Ishikawa (cell line): ENCODE data around the gene FABP7.

Source experiments
- CEBPB ChIP-seq: IDR thresholded peaks from 2 replicates; pipeline ENCODE4 v1.6.1; 2012
- CREB1 ChIP-seq: IDR thresholded peaks from 2 replicates; pipeline ENCODE4 v1.6.1; 2012; ENCODE audit warnings: low read depth
- EGR1 ChIP-seq: IDR thresholded peaks from 2 replicates; pipeline ENCODE4 v1.6.1; 2012
- EP300 ChIP-seq: IDR thresholded peaks from 2 replicates; pipeline ENCODE4 v1.6.1; 2012; ENCODE audit warnings: borderline replicate concordance
- FOXM1 ChIP-seq: IDR thresholded peaks from 2 replicates; pipeline ENCODE4 v1.6.1; 2012; ENCODE audit warnings: low read depth, borderline replicate concordance
- NFIC ChIP-seq: IDR thresholded peaks from 2 replicates; pipeline ENCODE4 v1.6.1; 2012
- RAD21 ChIP-seq: IDR thresholded peaks from 2 replicates; pipeline ENCODE4 v1.6.1; 2012; ENCODE audit warnings: low read depth
- TAF1 ChIP-seq: IDR thresholded peaks from 2 replicates; pipeline ENCODE4 v1.6.1; 2012; ENCODE audit warnings: low read depth, mild to moderate bottlenecking
- TCF12 ChIP-seq: IDR thresholded peaks from 2 replicates; pipeline ENCODE4 v1.6.1; 2012; ENCODE audit warnings: low read depth
- TEAD4 ChIP-seq: IDR thresholded peaks from 2 replicates; pipeline ENCODE4 v1.6.1; 2012
- YY1 ChIP-seq: IDR thresholded peaks from 2 replicates; pipeline ENCODE4 v1.6.1; 2012; ENCODE audit warnings: low read depth
- ZBTB7A ChIP-seq: IDR thresholded peaks from 2 replicates; pipeline ENCODE4 v1.6.1; 2012; ENCODE audit warnings: low read depth
- TF ChIP-seq, protein P1 (sequence below): IDR thresholded peaks from 2 replicates; pipeline ENCODE4 v1.6.1; 2012
- TF ChIP-seq, protein P2 (sequence below): IDR thresholded peaks from 2 replicates; pipeline ENCODE4 v1.6.1; 2012; ENCODE audit warnings: low read depth, mild to moderate bottlenecking
- TF ChIP-seq, protein P3 (sequence below): IDR thresholded peaks from 2 replicates; pipeline ENCODE4 v1.6.1; 2012

The FABP7 gene

DNA sequence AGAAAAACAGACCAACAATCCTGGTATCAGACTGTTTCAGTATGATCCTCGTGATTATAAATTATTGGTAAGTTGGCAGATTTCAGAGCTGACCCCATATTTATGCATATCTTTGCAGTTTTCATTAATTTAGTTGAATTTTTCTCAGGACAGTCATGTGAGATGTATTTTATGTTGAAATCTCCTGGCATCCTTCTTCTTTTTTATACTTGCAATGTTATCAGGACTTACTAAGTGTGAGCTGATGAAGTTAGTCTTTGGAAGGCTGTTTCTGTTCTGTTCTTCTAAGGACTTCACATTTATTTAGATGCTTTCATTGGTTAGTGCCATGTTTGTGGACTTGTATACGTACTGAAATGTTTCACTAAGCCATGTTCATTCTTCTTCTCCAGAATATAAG is 26.8 kb downstream of the FABP7 start:
- TF ChIP-seq EP300 (no peak), EGR1 (no peak)
- TF ChIP-seq, protein P1, sequence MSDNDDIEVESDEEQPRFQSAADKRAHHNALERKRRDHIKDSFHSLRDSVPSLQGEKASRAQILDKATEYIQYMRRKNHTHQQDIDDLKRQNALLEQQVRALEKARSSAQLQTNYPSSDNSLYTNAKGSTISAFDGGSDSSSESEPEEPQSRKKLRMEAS: no peak

DNA sequence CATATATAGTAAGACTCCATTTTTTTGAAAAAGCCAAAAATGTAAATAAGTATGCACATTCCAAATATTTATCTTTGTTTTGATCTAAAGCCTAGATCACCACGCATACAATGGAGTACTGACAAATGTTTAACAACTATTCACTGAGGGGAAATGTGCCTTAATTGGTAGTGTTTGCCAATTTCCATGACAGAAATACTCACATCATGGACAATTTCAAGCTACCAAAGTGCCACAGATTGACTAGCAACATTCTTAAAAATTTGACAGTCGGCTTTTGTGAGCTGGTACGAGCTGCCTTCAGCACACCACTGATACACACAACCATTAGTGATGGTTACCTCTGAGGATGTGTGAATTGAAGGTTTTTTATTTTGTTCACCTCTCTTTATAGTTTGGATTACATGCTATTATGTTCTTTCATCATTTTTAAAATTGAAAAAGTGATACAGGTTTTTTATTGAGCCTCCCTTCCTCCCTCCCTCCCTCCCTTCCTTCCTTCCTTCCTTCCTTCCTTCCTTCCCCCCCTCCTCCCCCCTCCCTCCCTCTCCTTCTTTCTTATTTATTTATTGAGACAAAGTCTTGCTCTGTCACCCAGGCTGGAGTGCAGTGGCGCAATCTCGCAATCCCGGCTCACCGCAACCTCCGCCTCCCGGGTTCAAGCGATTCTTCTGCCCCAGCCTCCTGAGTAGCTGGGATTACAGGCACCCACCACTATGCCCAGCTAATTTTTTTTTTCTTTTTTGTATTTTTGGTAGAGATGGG is 28.8 kb downstream of the FABP7 start:
- no peak for TF ChIP-seq FOXM1
- no peak for TF ChIP-seq TCF12
- TF ChIP-seq EGR1: no peak
- TF ChIP-seq TEAD4: no peak
- TF ChIP-seq, protein P1: no peak
- no peak for TF ChIP-seq EP300

DNA sequence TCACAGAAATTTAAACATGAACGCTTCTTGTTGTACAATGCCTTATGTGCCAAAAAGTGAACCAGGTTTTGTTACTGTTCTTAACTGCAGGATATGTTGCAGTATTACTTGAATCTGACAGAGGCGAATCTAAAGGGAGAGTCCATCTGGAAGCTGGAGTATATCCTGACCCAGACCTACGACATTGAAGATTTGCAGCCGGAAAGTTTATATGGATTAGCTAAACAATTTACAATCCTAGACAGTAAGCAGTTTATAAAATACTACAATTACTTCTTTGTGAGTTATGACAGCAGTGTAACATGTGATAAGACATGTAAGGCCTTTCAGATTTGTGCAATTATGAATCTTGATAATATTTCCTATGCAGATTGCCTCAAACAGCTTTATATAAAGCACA is 29.5 kb downstream of the FABP7 start:
- no peak for TF ChIP-seq FOXM1
- TF ChIP-seq TCF12: no peak
- TF ChIP-seq, protein P1: no peak

DNA sequence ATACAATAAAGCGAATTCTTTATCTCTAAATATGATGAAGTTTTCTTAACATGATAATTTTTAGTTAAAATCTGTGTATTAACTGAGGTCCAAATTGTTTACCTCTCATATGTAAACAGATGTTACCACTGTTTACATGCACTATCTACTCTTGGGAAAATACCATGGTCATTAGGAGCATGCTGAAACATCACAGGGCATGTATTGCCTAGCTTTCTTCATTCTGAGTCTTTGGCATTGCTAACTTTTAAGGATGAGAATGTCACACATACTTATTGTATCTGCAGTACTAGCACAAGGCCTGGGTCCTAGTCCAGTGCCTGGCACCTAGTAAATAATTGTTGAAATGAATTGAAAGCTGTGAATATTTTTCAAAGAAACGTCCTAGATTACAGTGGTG is 30.2 kb downstream of the FABP7 start:
- TF ChIP-seq CREB1: no peak
- TF ChIP-seq TCF12: no peak
- TF ChIP-seq, protein P2, sequence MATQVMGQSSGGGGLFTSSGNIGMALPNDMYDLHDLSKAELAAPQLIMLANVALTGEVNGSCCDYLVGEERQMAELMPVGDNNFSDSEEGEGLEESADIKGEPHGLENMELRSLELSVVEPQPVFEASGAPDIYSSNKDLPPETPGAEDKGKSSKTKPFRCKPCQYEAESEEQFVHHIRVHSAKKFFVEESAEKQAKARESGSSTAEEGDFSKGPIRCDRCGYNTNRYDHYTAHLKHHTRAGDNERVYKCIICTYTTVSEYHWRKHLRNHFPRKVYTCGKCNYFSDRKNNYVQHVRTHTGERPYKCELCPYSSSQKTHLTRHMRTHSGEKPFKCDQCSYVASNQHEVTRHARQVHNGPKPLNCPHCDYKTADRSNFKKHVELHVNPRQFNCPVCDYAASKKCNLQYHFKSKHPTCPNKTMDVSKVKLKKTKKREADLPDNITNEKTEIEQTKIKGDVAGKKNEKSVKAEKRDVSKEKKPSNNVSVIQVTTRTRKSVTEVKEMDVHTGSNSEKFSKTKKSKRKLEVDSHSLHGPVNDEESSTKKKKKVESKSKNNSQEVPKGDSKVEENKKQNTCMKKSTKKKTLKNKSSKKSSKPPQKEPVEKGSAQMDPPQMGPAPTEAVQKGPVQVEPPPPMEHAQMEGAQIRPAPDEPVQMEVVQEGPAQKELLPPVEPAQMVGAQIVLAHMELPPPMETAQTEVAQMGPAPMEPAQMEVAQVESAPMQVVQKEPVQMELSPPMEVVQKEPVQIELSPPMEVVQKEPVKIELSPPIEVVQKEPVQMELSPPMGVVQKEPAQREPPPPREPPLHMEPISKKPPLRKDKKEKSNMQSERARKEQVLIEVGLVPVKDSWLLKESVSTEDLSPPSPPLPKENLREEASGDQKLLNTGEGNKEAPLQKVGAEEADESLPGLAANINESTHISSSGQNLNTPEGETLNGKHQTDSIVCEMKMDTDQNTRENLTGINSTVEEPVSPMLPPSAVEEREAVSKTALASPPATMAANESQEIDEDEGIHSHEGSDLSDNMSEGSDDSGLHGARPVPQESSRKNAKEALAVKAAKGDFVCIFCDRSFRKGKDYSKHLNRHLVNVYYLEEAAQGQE: no peak
- TF ChIP-seq ZBTB7A: no peak
- no peak for TF ChIP-seq TAF1
- TF ChIP-seq EP300: no peak
- TF ChIP-seq RAD21: no peak
- TF ChIP-seq EGR1: no peak
- TF ChIP-seq, protein P3, sequence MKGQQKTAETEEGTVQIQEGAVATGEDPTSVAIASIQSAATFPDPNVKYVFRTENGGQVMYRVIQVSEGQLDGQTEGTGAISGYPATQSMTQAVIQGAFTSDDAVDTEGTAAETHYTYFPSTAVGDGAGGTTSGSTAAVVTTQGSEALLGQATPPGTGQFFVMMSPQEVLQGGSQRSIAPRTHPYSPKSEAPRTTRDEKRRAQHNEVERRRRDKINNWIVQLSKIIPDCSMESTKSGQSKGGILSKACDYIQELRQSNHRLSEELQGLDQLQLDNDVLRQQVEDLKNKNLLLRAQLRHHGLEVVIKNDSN: no peak
- TF ChIP-seq FOXM1: no peak
- TF ChIP-seq, protein P1: no peak
- no peak for TF ChIP-seq YY1
- TF ChIP-seq TEAD4: no peak
- TF ChIP-seq NFIC: no peak
- TF ChIP-seq CEBPB: no peak

DNA sequence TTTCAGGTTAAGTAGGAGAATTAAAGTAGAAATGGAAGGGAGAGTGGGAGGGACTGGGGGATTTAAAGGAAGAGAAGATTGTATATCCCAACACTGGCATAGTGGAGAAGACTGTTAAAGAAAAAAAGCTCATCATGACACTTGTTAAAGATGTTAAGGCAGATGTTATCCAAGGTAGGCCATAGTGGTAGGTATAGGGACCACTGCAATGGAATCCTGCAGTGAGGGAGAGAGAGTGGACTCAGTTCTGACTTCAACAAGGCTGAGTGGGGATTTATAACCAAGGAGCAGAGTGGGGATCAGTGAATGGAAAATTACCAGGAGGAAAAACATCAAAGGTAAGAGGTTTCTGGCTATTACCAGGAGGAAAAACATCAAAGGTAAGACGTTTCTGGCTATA is 30.7 kb downstream of the FABP7 start:
- TF ChIP-seq FOXM1: no peak
- TF ChIP-seq EP300: no peak
- TF ChIP-seq RAD21: no peak

DNA sequence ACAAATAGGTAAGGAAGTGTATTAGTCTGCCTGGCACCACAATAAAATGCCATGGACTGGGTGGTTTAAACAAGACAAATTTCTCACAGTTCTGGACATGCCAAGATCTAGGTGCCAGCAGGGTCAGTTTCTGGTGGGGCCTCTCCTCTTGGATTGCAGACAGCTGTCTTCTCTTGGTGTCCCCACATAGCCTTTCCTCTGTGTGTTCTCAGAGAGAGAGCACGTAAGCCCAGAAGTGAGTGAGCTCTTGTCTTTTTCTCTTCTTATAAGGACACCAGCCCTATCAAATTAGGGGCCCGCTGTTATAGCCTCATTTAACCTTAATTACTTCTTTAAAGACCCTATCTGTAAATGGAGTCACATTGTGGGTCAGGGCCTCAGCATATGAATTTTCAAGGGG is 37.8 kb downstream of the FABP7 start:
- TF ChIP-seq, protein P3: no peak
- TF ChIP-seq, protein P2: no peak
- no peak for TF ChIP-seq YY1
- TF ChIP-seq EGR1: no peak
- no peak for TF ChIP-seq CEBPB
- no peak for TF ChIP-seq TEAD4
- TF ChIP-seq CREB1: no peak
- TF ChIP-seq FOXM1: no peak
- no peak for TF ChIP-seq NFIC
- no peak for TF ChIP-seq TCF12
- TF ChIP-seq EP300: no peak
- no peak for TF ChIP-seq RAD21
- no peak for TF ChIP-seq ZBTB7A
- TF ChIP-seq, protein P1: no peak
- TF ChIP-seq TAF1: no peak
